ENCODE measurements around the gene CALN1.

The CALN1 gene

GRCh38 chr7:72409638-72410015, 2.5 kb downstream of the CALN1 start:
- TF ChIP-seq ZFX (IDR thresholded peaks at IDR 0.05; ENCODE audit: borderline replicate concordance): no peak
- TF ChIP-seq CTCF (IDR thresholded peaks at IDR 0.05): no peak

GRCh38 chr7:72408966-72409637, 3.0 kb downstream of the CALN1 start:
- H3K27ac ChIP-seq: no peak overlapping the region
- TF ChIP-seq CTCF (IDR thresholded peaks at IDR 0.05) (no peak), ZFX (IDR thresholded peaks at IDR 0.05; ENCODE audit: borderline replicate concordance) (no peak)

More at GRCh38 chr7:72409638-72410015, 2.5 kb downstream of the CALN1 start:
- H3K27ac ChIP-seq: no peak overlapping the region

- TF ChIP-seq ZFX (IDR thresholded peaks at IDR 0.05; ENCODE audit: borderline replicate concordance): no peak
- no peak for TF ChIP-seq CTCF (IDR thresholded peaks at IDR 0.05)
- no peak overlapping the region for H3K27ac ChIP-seq
Measured at GRCh38 chr7:72406820-72407403, 5.2 kb downstream of the CALN1 start.

- TF ChIP-seq ZFX (IDR thresholded peaks at IDR 0.05; ENCODE audit: borderline replicate concordance) (no peak), CTCF (IDR thresholded peaks at IDR 0.05) (no peak)
- no peak overlapping the region for H3K27ac ChIP-seq
Measured at GRCh38 chr7:72405871-72406270, 6.3 kb downstream of the CALN1 start.

- no peak overlapping the region for H3K27ac ChIP-seq
- no peak for TF ChIP-seq ZFX (IDR thresholded peaks at IDR 0.05; ENCODE audit: borderline replicate concordance)
- TF ChIP-seq CTCF (IDR thresholded peaks at IDR 0.05): no peak
Measured at GRCh38 chr7:72405418-72405817, 6.7 kb downstream of the CALN1 start.

- no peak for TF ChIP-seq CTCF (IDR thresholded peaks at IDR 0.05)
- no peak for TF ChIP-seq ZFX (IDR thresholded peaks at IDR 0.05; ENCODE audit: borderline replicate concordance)
- no peak overlapping the region for H3K27ac ChIP-seq
Measured at GRCh38 chr7:72404743-72405142, 7.4 kb downstream of the CALN1 start.

- H3K27ac ChIP-seq: no peak overlapping the region
- TF ChIP-seq CTCF (IDR thresholded peaks at IDR 0.05) (no peak), ZFX (IDR thresholded peaks at IDR 0.05; ENCODE audit: borderline replicate concordance) (no peak)
Measured at GRCh38 chr7:72403458-72404076, 8.6 kb downstream of the CALN1 start.

Data from 22Rv1 (cell line).